Measurements from ENCODE around the gene SLC4A2. TPM values are rescaled to one million over a fixed set of nuclear protein-coding genes. Genes with fewer than 3 reads are reported as not detected.

The SLC4A2 gene
- total and polyA plus RNA-seq, 2 of the 8 experiments (the other 6 are each of a cell fraction or from before 2014, with no cell fraction given), result 72.6 to 147 TPM

GRCh38 chr7:151035026-151035717, 24.2 kb upstream of the SLC4A2 start:
- Histone ChIP-seq H4K20me1 (replicated peaks in 1 of 2; ENCODE audit: control insufficient read depth in 1 of 2, insufficient read depth in 2 of 2, low read length in 2 of 2) (peaks cover 0 to 4% of the 10 kb centered on the region in 2 experiments), H3K4me3 (ENCODE audit: extremely low read depth in 1 of 4, insufficient read depth in 2 of 4, low read depth in 3 of 4, low read length in 4 of 4) (no peak overlapping the region), H3K23me2 (ENCODE audit: low read depth, low read length) (no peaks in the 10 kb centered on the region), H3K27me3 (replicated peaks in 1 of 4; ENCODE audit: control insufficient read depth in 3 of 4, extremely low read depth in 1 of 4, insufficient read depth in 3 of 4, low read length in 3 of 4) (no peaks in the 10 kb centered on the region), H3K27ac (ENCODE audit: low read depth, low read length) (no peak overlapping the region), H2BK12ac (ENCODE audit: low read depth, low read length) (no peak overlapping the region), H3K14ac (ENCODE audit: insufficient read length) (no peak overlapping the region), H4K5ac (ENCODE audit: insufficient read length, low read depth, low read length) (no peak overlapping the region), H2BK5ac (ENCODE audit: low read depth, low read length) (no peak overlapping the region), H3K56ac (replicated peaks; ENCODE audit: insufficient read length, low read depth, low read length) (no peak overlapping the region), H2BK20ac (ENCODE audit: low read length) (no peak overlapping the region), H3K79me2 (ENCODE audit: control insufficient read depth in 1 of 2, insufficient read depth in 2 of 2, low read length in 2 of 2) (no peaks in the 10 kb centered on the region), H2BK120ac (replicated peaks; ENCODE audit: low read depth, low read length) (no peak overlapping the region), H3K4me1 (replicated peaks in 1 of 4; ENCODE audit: control insufficient read depth in 3 of 4, insufficient read depth in 4 of 4, low read length in 3 of 4) (no peaks in the 10 kb centered on the region), H3K23ac (ENCODE audit: insufficient read length) (no peak overlapping the region), H3K36me3 (ENCODE audit: control insufficient read depth in 2 of 4, insufficient read depth in 4 of 4, low read length in 3 of 4) (peaks cover 0 to 2% (median 0%) of the 10 kb centered on the region in 4 experiments; a peak in 2 of 8 replicates), H3K9ac (replicated peaks in 1 of 4; ENCODE audit: extremely low read depth in 1 of 4, low read depth in 3 of 4, low read length in 3 of 4) (no peak overlapping the region), H4K91ac (replicated peaks; ENCODE audit: insufficient read length, low read length) (no peak overlapping the region), H3K9me3 (ENCODE audit: insufficient read depth in 2 of 2, low read depth in 1 of 2, low read length in 1 of 2) (no peaks in the 10 kb centered on the region), H2BK15ac (ENCODE audit: low read length) (no peak overlapping the region), H4K8ac (ENCODE audit: extremely low read depth, insufficient read depth, low read length) (0 out of 2 replicates have a peak overlapping the region, but pooled peaks have one; percentile 5), H3K4ac (replicated peaks; ENCODE audit: insufficient read length, low read depth, low read length) (no peak overlapping the region), H3K18ac (ENCODE audit: extremely low read depth, low read length) (no peak overlapping the region), H3K4me2 (ENCODE audit: insufficient read depth in 1 of 2, low read depth in 2 of 2, low read length in 2 of 2) (no peak overlapping the region), H2AK5ac (ENCODE audit: low read depth, low read length) (no peak overlapping the region), H2AFZ (ENCODE audit: low read length) (no peak overlapping the region), H3K79me1 (ENCODE audit: low read depth, low read length) (no peaks in the 10 kb centered on the region; the same call in 1 of the 2 replicates)
- CTCF ChIA-PET (ENCODE audit: partially characterized antibody), result interaction anchor here (0.8 to 5.4 kb wide), 8 partner anchors 15 to 73 kb away, joined by 3 to 33 read pairs (median 4); partner anchors contain the start of gene CDK5
- DNase-seq (ENCODE audit: low read depth in 1 of 2, low spot score in 2 of 2) (no peak), FAIRE-seq (no peak)
- POLR2A ChIA-PET (ENCODE audit: partially characterized antibody), result no interaction called here
- 95% methylated on average over 19 of the region's 21 CpGs; no CpG with 5 or more reads in 1 of the 2 experiments for WGBS, 2 experiments (ENCODE audit: extremely low coverage in 1 of 2, insufficient coverage in 1 of 2, insufficient read length in 1 of 2, insufficient replicate concordance in 2 of 2, low coverage in 1 of 2, low lambda C conversion rate in 2 of 2, missing lambda C conversion rate in 1 of 2)
- TF ChIP-seq RFX5 (IDR thresholded peaks at IDR 0.05; ENCODE audit: borderline replicate concordance, low read depth, low read length) (no peak), SIN3A (conservative IDR thresholded peaks at IDR 0.05 in 1 of 2, IDR thresholded peaks at IDR 0.05 in 1 of 2; ENCODE audit: low read depth in 1 of 2, low read length in 2 of 2) (no peak), SP1 (IDR thresholded peaks at IDR 0.05; ENCODE audit: low read depth, low read length) (no peak), GABPA (IDR thresholded peaks at IDR 0.05; ENCODE audit: borderline replicate concordance, insufficient read depth, low read length) (no peak), NRF1 (IDR thresholded peaks at IDR 0.05; ENCODE audit: low read depth, low read length) (no peak), TCF12 (IDR thresholded peaks at IDR 0.05; ENCODE audit: low read depth, low read length) (no peak), ZNF274 (IDR thresholded peaks at IDR 0.05; ENCODE audit: borderline replicate concordance, extremely low read depth, low read length) (no peak), PHF8 (conservative IDR thresholded peaks at IDR 0.05; ENCODE audit: low read depth, low read length) (no peak), SIRT6 (IDR thresholded peaks at IDR 0.05; ENCODE audit: low read length) (no peak), NANOG (IDR thresholded peaks at IDR 0.05; ENCODE audit: insufficient read depth, low read depth, low read length, poor library complexity, severe bottlenecking) (no peak), YY1 (IDR thresholded peaks at IDR 0.05; ENCODE audit: low read depth, low read length) (no peak)

All from H1 (cell line).